Endothelial cell of umbilical vein (primary cell): ENCODE data around the gene CKS1B. TPM values are rescaled to one million over a fixed set of nuclear protein-coding genes. Genes with fewer than 3 reads are reported as not detected.

Source experiments
- BruUV-seq: library from RNA; stranded (reverse); fragments of 400-500 nt; replicated peaks from 2 replicates; lab custom pipeline; 2021; lab: Mats Ljungman, UMichigan
- CTCF ChIA-PET: fragments of 300-600, 350-600 bp; sonication (Branson Sonifier 250); formaldehyde crosslinking; loops from one replicate; lab custom pipeline; 2021; ENCODE audit warnings: antibody characterized with exemption, inconsistent platforms; lab: Charles Lee
- POLR2A ChIA-PET: fragments of 300-600, 350-600 bp; sonication (Branson Sonifier 250); formaldehyde crosslinking; loops from one replicate; lab custom pipeline; 2021; ENCODE audit warnings: antibody characterized with exemption, inconsistent platforms; lab: Charles Lee
- DNase-seq: peaks from one replicate; pipeline ENCODE4 v3.0.0-alpha.2; 2011; ENCODE audit warnings: low read depth, low spot score
- FAIRE-seq: peaks from 2 replicates; lab custom pipeline; 2011; peaks lifted over from hg19 to GRCh38; lab: Jason Lieb, UNC
- H2AFZ ChIP-seq: 2 replicates; pipeline ENCODE4 v1.6.0; 2012; ENCODE audit warnings: low read depth, low read length, control low read depth, inconsistent platforms
- H3K27ac ChIP-seq: 2 replicates; pipeline ENCODE4 v1.5.1; 2011; ENCODE audit warnings: low read depth, mild to moderate bottlenecking, control low read depth, low read length, moderate library complexity; ENCODE audit not compliant: insufficient read depth
- H3K27me3 ChIP-seq, 2 experiments: 2 replicates each; pipeline versions ENCODE4 v1.6.0 to v1.6.1; 2011; ENCODE audit warnings: low read length in 2 of 2, mixed read lengths in 1 of 2; ENCODE audit not compliant: control insufficient read depth in 2 of 2, insufficient read depth in 2 of 2
- H3K36me3 ChIP-seq, 2 experiments: 2 replicates in 1 of 2; 3 replicates in 1 of 2; pipeline ENCODE4 v1.5.1; 2011; ENCODE audit warnings: low read length in 2 of 2, mild to moderate bottlenecking in 1 of 2, moderate library complexity in 1 of 2; ENCODE audit not compliant: control insufficient read depth in 2 of 2, insufficient read depth in 2 of 2; ENCODE audit errors: extremely low read depth in 1 of 2
- H3K4me1 ChIP-seq: 3 replicates; pipeline ENCODE4 v1.5.1; 2011; ENCODE audit warnings: mild to moderate bottlenecking, low read length; ENCODE audit not compliant: control insufficient read depth, insufficient read depth; ENCODE audit errors: extremely low read depth
- H3K4me2 ChIP-seq: 2 replicates; pipeline ENCODE4 v1.6.1; 2011; ENCODE audit warnings: low read length, control low read depth, mixed read lengths; ENCODE audit not compliant: insufficient read depth
- H3K4me3 ChIP-seq, 3 experiments: fragments of 200-600 bp in 1 of 3; sonication (generic), shearing (Covaris generic) in 1 of 3; replicated peaks in 1 of 3; 2 replicates each; pipeline ENCODE4 v1.5.1; 2011 to 2016; ENCODE audit warnings: control low read depth in 3 of 3, low read length in 3 of 3, mild to moderate bottlenecking in 2 of 3, inconsistent platforms in 1 of 3, low read depth in 1 of 3, moderate library complexity in 1 of 3; ENCODE audit not compliant: insufficient read depth in 1 of 3
- H3K79me2 ChIP-seq: 2 replicates; pipeline ENCODE4 v1.6.0; 2012; ENCODE audit warnings: low read length, inconsistent platforms; ENCODE audit not compliant: control insufficient read depth, insufficient read depth
- H3K9ac ChIP-seq: replicated peaks from 2 replicates; pipeline ENCODE3; 2011; ENCODE audit warnings: low read length, control low read depth; ENCODE audit not compliant: insufficient read depth; ENCODE audit errors: extremely low read depth
- H3K9me1 ChIP-seq: replicated peaks from 3 replicates; pipeline ENCODE4 v1.6.0; 2011; ENCODE audit warnings: mild to moderate bottlenecking, low read length; ENCODE audit not compliant: control insufficient read depth, insufficient read depth; ENCODE audit errors: extremely low read depth
- H3K9me3 ChIP-seq: replicated peaks from 2 replicates; pipeline ENCODE4 v1.5.1; 2012; ENCODE audit warnings: low read length, inconsistent platforms; ENCODE audit not compliant: control insufficient read depth, insufficient read depth
- H4K20me1 ChIP-seq: replicated peaks from 2 replicates; pipeline ENCODE3; 2011; ENCODE audit warnings: mild to moderate bottlenecking, low read length; ENCODE audit not compliant: control insufficient read depth, insufficient read depth; ENCODE audit errors: extremely low read depth
- CTCF ChIP-seq, 2 donors: IDR thresholded peaks; 1 replicate in 1 of 2; 2 replicates in 1 of 2; pipeline ENCODE4 v1.5.1; 2011; ENCODE audit warnings: low read length in 2 of 2, mild to moderate bottlenecking in 2 of 2, moderate library complexity in 2 of 2, control low read depth in 1 of 2, inconsistent platforms in 1 of 2, low read depth in 1 of 2; ENCODE audit not compliant: insufficient read depth in 1 of 2; ENCODE audit errors: extremely low read depth in 1 of 2
- EZH2 ChIP-seq: IDR thresholded peaks from 2 replicates; pipeline ENCODE4 v1.6.1; 2012; ENCODE audit warnings: borderline replicate concordance, low read depth, mild to moderate bottlenecking, moderate library complexity, low read length, inconsistent platforms; ENCODE audit not compliant: severe bottlenecking
- FOS ChIP-seq: IDR thresholded peaks from 2 replicates; pipeline ENCODE4 v1.6.1; 2011; ENCODE audit warnings: mild to moderate bottlenecking, low read length, moderate library complexity, borderline replicate concordance; ENCODE audit not compliant: insufficient read depth
- GATA2 ChIP-seq: IDR thresholded peaks from 2 replicates; pipeline ENCODE4 v1.7.0; 2011; ENCODE audit warnings: low read depth, mild to moderate bottlenecking, moderate library complexity, mixed read lengths, low read length; ENCODE audit not compliant: insufficient read length, insufficient read depth
- JUN ChIP-seq: IDR thresholded peaks from 2 replicates; pipeline ENCODE4 v1.6.1; 2011; ENCODE audit warnings: borderline replicate concordance, low read depth; ENCODE audit not compliant: insufficient read length, insufficient read depth
- MAX ChIP-seq: IDR thresholded peaks from 2 replicates; pipeline ENCODE4 v1.6.1; 2011; ENCODE audit not compliant: insufficient read depth, insufficient read length
- MYC ChIP-seq: IDR thresholded peaks from one replicate; pipeline ENCODE4 v1.6.1; 2011; ENCODE audit warnings: mild to moderate bottlenecking, low read depth, low read length
- POLR2A ChIP-seq: IDR thresholded peaks from 2 replicates; pipeline ENCODE4 v1.6.1; 2012; ENCODE audit warnings: low read depth, mild to moderate bottlenecking, control low read depth, low read length
- POLR2AphosphoS5 ChIP-seq: IDR thresholded peaks from 2 replicates; pipeline ENCODE4 v1.6.1; 2012; ENCODE audit warnings: low read depth, mild to moderate bottlenecking, control low read depth, low read length, moderate library complexity; ENCODE audit not compliant: insufficient read depth
- dilution Hi-C: fragments of 300-500 bp; cut with MboI; formaldehyde crosslinking; loops from one replicate; pipeline ENCODE4 v1.15.0; 2019; ENCODE audit warnings: low sequenced_read_pairs; ENCODE audit not compliant: extremely low pct_ligation_motif_present
- intact Hi-C: fragments of 100-400 bp; cut with micrococcal nuclease; formaldehyde crosslinking; loops from one replicate; pipeline ENCODE4 v1.10.0; 2022
- polyA plus RNA-seq, 4 experiments: library from polyadenylated mRNA; depleted of rRNA in 3 of 4; stranded (reverse) in 3 of 4; unstranded in 1 of 4; fragments of >200 nt; gene quantifications; 2 replicates each; pipeline versions ENCODE4 v1.2.1 to v1.2.3, GENCODE V29; 2011 to 2012; ENCODE audit warnings: missing spikeins in 1 of 4
- total RNA-seq: library from RNA; stranded (reverse); gene quantifications from 2 replicates; pipeline ENCODE4 v1.2.3, GENCODE V29; 2021

The CKS1B gene
- total and polyA plus RNA-seq, 2 donors (not counting 3 experiments of a cell fraction or from before 2014, with no cell fraction given): 126 to 280 TPM

GRCh38 chr1:154962795-154963330, 11.6 kb upstream of the CKS1B start:
- Histone ChIP-seq H3K27ac (no peak overlapping the region), H3K27me3 (no peaks in the 10 kb centered on the region), H4K20me1 (no peaks in the 10 kb centered on the region), H3K79me2 (peaks cover 40% of the 10 kb centered on the region), H3K36me3 (peaks cover 19 to 47% of the 10 kb centered on the region in 2 experiments), H3K9me1 (no peaks in the 10 kb centered on the region), H3K4me2 (peak overlapping the region; percentile 86), H3K4me1 (peaks cover 40% of the 10 kb centered on the region), H2AFZ (no peak overlapping the region), H3K4me3 (no peak overlapping the region), H3K9me3 (no peaks in the 10 kb centered on the region), H3K9ac (peak overlapping the region; percentile 83)
- dilution Hi-C loops (no loop called here), intact Hi-C loops (loop anchor here (1.0 kb wide), 1 partner anchor 20 kb away; the partner anchor contains the start of gene FLAD1)
- no TSS peak for BruUV-seq
- POLR2A ChIA-PET: no interaction called here
- CTCF ChIA-PET: interaction anchor here (1.0 to 4.0 kb wide), 5 partner anchors 7 to 36 kb away, joined by 3 to 48 read pairs (median 30); partner anchors contain the start of genes LENEP and SHC1
- DNase-seq (no peak), FAIRE-seq (no peak)
- TF ChIP-seq MAX (no peak), MYC (no peak), POLR2AphosphoS5 (no peak), GATA2 (no peak), POLR2A (no peak), JUN (no peak), FOS (no peak), EZH2 (no peak), CTCF (IDR thresholded peaks at IDR 0.05; ENCODE audit: extremely low read depth in 1 of 2, insufficient read depth in 1 of 2, low read depth in 1 of 2, low read length in 2 of 2) (no peak)
